Testis (tissue), 3 donors: Measurements from ENCODE around the gene SH2B3. TPM values are rescaled to one million over a fixed set of nuclear protein-coding genes. Genes with fewer than 3 reads are reported as not detected.
"Not testable (repeated sequence)": the region's sequence is repeated elsewhere in the genome, so short reads cannot be mapped to it uniquely, and the experiment has no call there.

Experiments used
- DNase-seq: peaks from one replicate; pipeline ENCODE4 v3.0.0-alpha.2; 2019
- H3K27ac ChIP-seq, 2 donors: fragments of 200-600 bp; sonication (generic); one replicate each; pipeline ENCODE4 v1.5.1; 2019
- H3K27me3 ChIP-seq: fragments of 200-600 bp; sonication (generic); one replicate; pipeline ENCODE4 v1.5.1; 2019
- H3K36me3 ChIP-seq: fragments of 200-600 bp; sonication (generic); one replicate; pipeline ENCODE4 v1.5.1; 2017; ENCODE audit warnings: low read depth; ENCODE audit errors: missing control alignments
- H3K4me1 ChIP-seq: fragments of 200-600 bp; sonication (generic); one replicate; pipeline ENCODE4 v1.5.1; 2019
- H3K4me3 ChIP-seq, 2 donors: fragments of 200-600 bp; sonication (generic); one replicate each; pipeline ENCODE4 v1.5.1; 2017 to 2019
- H3K9me3 ChIP-seq: fragments of 200-600 bp; sonication (generic); one replicate; pipeline ENCODE4 v1.5.1; 2017
- POLR2A ChIP-seq: fragments of 450-650 bp; IDR thresholded peaks from one replicate; pipeline ENCODE4 v1.6.1; 2017; ENCODE audit warnings: antibody characterized with exemption, mild to moderate bottlenecking, moderate library complexity
- WGBS, 2 donors: methylation state at CpG; one replicate each; pipeline ENCODE4 v1.1.5; 2018; 5-methylcytosine and 5-hydroxymethylcytosine counted together
- intact Hi-C: fragments of 100-400 bp; cut with DNase I; formaldehyde crosslinking; loops from one replicate; pipeline ENCODE4 v1.15.1; 2023; ENCODE audit warnings: low total_unique reads
- polyA plus RNA-seq: library from polyadenylated mRNA; stranded (reverse); fragments of 350-450 nt; fragmentation: Illumina TruSeq; extraction: RNeasy Lipid Tissue Mini Kit (QIAGEN cat#74804); gene quantifications from one replicate; pipeline ENCODE4 v1.2.3, GENCODE V29; 2014; ENCODE audit warnings: low read depth, low replicate concordance; ENCODE audit not compliant: insufficient read depth
- total RNA-seq, 2 donors: library from RNA; depleted of rRNA; stranded (reverse); fragments of >200 nt; gene quantifications; one replicate each; pipeline ENCODE4 v1.2.3, GENCODE V29; 2016
- TF ChIP-seq, protein P1 (sequence below), 3 experiments: fragments of 450-650 bp in 2 of 3; fragments of 200-600 bp in 1 of 3; sonication (generic) in 1 of 3; IDR thresholded peaks; one replicate each; pipeline ENCODE4 v1.5.1; 2016 to 2019; ENCODE audit warnings: antibody characterized with exemption in 3 of 3, mild to moderate bottlenecking in 2 of 3, moderate library complexity in 1 of 3

Gene SH2B3
- total and polyA plus RNA-seq, 3 donors from 2014 or later, result 22.0 to 38.1 (median 36.9) TPM

DNA sequence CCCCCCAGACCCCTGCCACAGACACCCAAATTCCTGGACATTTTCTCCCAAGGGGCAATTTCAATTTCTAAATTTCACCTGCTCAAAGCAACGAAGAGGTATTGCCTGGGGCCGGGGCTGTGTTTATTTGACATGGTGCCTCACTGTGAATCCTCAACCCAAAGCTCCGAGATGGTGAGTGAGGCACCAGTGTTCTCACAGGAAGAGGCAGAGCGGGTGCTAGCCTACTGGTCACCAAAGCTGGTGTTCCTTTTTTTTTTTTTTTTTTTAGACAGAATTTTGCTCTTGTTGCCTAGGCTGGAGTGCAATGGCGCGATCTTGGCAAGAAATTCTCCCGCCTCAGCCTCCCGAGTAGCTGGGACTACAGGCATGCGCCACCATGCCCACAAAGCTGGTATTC lies 14.8 kb upstream of the SH2B3 start:
- DNase-seq, result no peak

DNA sequence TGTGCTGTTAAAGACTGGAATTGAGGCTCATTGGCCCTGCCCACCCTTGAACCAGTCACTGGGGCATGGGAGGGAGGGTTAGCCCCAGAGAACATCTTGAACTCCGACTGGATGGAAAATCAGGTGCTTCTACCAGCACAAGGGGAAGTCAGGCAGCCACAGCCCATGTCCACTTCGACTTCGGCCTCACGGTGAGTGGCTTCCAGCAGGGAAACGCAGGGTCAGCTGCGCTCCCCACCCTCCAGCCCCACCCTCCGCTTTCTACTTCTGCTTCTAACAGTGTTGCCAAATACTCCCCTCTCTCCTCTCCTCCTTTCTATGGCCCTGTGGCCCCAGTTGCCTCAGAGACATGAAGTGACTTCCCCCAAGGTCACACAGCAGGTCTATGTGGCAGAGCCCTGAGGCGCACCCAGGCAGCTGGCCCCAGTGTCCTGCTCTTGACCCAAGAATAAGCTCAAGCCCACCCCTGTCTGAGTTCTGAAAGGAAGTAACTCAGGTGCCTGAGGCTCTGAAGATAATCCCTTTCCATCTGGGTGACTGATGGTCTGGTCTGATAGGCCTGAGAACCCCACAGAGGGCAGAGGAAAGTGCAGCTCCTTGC lies 11.9 kb upstream of the SH2B3 start:
- H3K9me3 ChIP-seq, result no peaks in the 10 kb centered on the region
- DNase-seq, result no peak
- TF ChIP-seq, protein P1, sequence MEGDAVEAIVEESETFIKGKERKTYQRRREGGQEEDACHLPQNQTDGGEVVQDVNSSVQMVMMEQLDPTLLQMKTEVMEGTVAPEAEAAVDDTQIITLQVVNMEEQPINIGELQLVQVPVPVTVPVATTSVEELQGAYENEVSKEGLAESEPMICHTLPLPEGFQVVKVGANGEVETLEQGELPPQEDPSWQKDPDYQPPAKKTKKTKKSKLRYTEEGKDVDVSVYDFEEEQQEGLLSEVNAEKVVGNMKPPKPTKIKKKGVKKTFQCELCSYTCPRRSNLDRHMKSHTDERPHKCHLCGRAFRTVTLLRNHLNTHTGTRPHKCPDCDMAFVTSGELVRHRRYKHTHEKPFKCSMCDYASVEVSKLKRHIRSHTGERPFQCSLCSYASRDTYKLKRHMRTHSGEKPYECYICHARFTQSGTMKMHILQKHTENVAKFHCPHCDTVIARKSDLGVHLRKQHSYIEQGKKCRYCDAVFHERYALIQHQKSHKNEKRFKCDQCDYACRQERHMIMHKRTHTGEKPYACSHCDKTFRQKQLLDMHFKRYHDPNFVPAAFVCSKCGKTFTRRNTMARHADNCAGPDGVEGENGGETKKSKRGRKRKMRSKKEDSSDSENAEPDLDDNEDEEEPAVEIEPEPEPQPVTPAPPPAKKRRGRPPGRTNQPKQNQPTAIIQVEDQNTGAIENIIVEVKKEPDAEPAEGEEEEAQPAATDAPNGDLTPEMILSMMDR (IDR thresholded peaks at IDR 0.05), result no peak
- TF ChIP-seq POLR2A, result no peak
- peaks cover 6% of the 10 kb centered on the region for H3K4me1 ChIP-seq
- H3K36me3 ChIP-seq, result no peaks in the 10 kb centered on the region
- H3K4me3 ChIP-seq, result no peak overlapping the region
- WGBS, 2 donors, result 71 to 86% methylated on average over 8 of the region's 8 CpGs
- no peak overlapping the region for H3K27ac ChIP-seq
- intact Hi-C loops, result no loop called here
- no peaks in the 10 kb centered on the region for H3K27me3 ChIP-seq

More for the DNA sequence above, 14.8 kb upstream of the SH2B3 start:
- no peak overlapping the region for H3K27ac ChIP-seq
- intact Hi-C loops, result no loop called here
- no peaks in the 10 kb centered on the region for H3K9me3 ChIP-seq
- no peak overlapping the region for H3K4me3 ChIP-seq
- WGBS, 2 donors, result 83 to 88% methylated on average over 9 of the region's 9 CpGs
- no peak for TF ChIP-seq POLR2A
- TF ChIP-seq, protein P1 (IDR thresholded peaks at IDR 0.05), result no peak
- H3K27me3 ChIP-seq, result no peaks in the 10 kb centered on the region
- H3K4me1 ChIP-seq, result no peaks in the 10 kb centered on the region
- H3K36me3 ChIP-seq, result no peaks in the 10 kb centered on the region

DNA sequence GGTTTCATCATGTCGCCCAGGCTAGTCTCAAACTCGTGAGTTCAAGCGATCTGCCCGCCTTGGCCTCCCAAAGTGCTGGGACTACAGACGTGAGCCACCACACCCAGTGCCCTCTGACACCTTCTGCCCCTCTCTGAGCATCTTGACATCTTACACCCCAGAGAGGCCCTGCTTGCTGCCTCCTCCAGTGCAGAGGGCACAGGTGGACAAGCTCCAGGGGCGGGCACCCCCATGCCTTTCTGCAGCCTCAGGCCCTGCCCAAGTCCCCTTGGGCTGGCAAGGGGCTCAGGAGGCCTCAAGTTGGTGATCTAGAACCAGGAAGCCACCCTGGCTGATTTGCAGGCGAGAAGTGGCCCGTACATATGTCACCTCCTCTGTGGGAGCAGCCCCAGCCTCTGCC lies 11.2 kb upstream of the SH2B3 start:
- no peaks in the 10 kb centered on the region for H3K36me3 ChIP-seq
- no peak for TF ChIP-seq POLR2A
- TF ChIP-seq, protein P1 (IDR thresholded peaks at IDR 0.05), result no peak
- 86 to 87% methylated on average over 4 to 8 of the region's 8 CpGs for WGBS, 2 donors
- no peak overlapping the region for H3K4me3 ChIP-seq
- peaks cover 6% of the 10 kb centered on the region for H3K4me1 ChIP-seq
- H3K27ac ChIP-seq, result no peak overlapping the region
- no peak for DNase-seq
- no peaks in the 10 kb centered on the region for H3K9me3 ChIP-seq
- intact Hi-C loops, result no loop called here
- H3K27me3 ChIP-seq, result no peaks in the 10 kb centered on the region

DNA sequence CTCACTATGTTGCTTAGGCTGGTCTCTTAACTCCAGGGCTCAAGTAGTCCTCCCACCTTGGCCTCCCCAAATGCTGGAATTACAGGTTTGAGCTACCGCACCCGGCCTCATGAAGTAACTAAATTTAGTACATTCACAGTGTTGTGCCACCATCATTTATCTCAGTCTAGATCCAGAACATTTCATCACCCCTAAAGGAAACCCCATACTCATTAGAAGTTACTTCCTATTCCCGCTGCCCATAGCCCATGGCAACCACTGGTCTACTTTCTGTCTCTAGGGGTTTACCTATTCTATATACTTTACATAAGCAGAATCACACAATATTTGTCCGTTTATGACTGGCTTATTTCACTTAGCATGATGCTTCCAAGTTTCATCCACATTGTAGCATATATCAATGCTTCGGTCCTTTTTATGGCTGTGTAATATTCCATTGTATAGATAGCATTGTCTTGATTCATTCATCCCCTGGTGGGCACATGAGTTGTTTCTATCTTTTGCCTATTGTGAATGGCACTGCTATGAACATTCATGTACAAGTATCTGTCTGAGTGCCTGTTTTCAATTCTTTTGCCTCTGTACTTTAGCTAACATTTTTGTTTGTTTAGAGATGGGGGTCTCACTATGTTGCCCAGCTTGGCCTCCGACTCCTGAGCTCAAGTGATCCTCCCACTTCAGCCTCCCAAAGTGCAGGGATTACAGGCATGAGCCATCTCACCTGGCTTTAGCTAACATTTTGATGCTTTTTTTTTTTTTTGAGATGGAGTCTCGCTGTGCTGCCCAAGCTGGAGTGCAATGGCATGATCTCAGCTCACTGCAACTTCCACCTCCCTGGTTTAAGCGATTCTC lies 10.2 kb upstream of the SH2B3 start:
- no peaks in the 10 kb centered on the region for H3K36me3 ChIP-seq
- H3K27ac ChIP-seq, result no peak overlapping the region
- DNase-seq, result no peak
- intact Hi-C loops, result loop anchor here (5.0 kb wide), 1 partner anchor 52 kb away; no protein-coding TSS in a partner anchor
- no peak overlapping the region for H3K4me3 ChIP-seq
- no peaks in the 10 kb centered on the region for H3K9me3 ChIP-seq
- 77 to 80% methylated on average over 8 of the region's 8 CpGs for WGBS, 2 donors
- TF ChIP-seq, protein P1 (IDR thresholded peaks at IDR 0.05), result no peak
- no peak for TF ChIP-seq POLR2A
- H3K4me1 ChIP-seq, result peaks cover 6% of the 10 kb centered on the region
- H3K27me3 ChIP-seq, result no peaks in the 10 kb centered on the region

DNA sequence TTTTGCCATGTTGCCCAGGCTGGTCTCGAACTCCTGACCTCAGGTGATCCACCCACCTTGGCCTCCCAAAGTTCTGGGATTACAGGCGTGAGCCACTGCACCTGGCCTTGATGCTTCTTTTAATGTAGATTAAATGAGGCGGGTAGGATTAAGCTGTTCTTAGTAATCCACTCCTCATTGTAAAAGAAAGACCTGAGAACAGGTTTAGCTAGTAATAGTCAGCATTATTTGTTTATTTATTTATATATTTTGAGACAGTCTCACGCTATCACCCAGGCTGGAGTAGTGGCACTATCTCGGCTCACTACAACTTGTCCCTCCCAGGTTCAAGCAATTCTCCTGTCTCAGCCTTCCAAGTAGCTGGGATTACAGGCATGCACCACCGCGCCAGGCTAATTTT lies 9.5 kb upstream of the SH2B3 start:
- H3K27me3 ChIP-seq, H3K4me3 ChIP-seq, DNase-seq, H3K4me1 ChIP-seq, H3K9me3 ChIP-seq, H3K36me3 ChIP-seq: not testable (repeated sequence)
- 75 to 89% methylated on average over 7 of the region's 7 CpGs for WGBS, 2 donors
- peak overlapping the region in 1 of 2 donors; percentile 24 for H3K27ac ChIP-seq
- intact Hi-C loops, result loop anchor here (5.0 kb wide), 1 partner anchor 51 kb away; no protein-coding TSS in a partner anchor
